ENCODE data around the gene MTMR3. TPM values are rescaled to one million over a fixed set of nuclear protein-coding genes. Genes with fewer than 3 reads are reported as not detected.

MTMR3 gene
- total RNA-seq, 4 donors from 2014 or later = 52.8 to 101 (median 69.1) TPM

DNA sequence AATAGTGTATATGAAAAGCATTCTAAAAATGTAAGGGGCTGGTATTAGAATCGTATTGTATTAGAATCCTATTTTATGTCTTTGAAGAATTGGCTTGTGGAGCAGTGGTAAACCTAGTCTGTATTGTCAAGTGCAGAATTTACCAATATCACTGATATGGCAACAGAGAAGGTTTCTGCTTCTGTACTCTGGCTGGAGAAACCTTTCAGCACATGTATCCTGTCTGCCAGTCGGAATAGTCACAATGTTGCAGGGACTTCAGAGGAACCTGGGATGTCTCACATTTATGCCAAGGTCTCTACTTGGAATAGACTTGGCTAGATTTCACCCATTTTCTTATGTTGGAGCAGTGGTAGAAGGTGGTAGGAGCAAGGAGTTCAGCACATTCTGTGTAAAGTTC is 4.4 kb downstream of the MTMR3 start:
- intact Hi-C loops (cut with DNase I) = loop anchor here (10.0 kb wide), 1 partner anchor 117 kb away; no protein-coding TSS in a partner anchor
- no peak overlapping the region for H3K27ac ChIP-seq
- no peaks in the 10 kb centered on the region for H3K9me3 ChIP-seq
- no peaks in the 10 kb centered on the region for H3K36me3 ChIP-seq
- 61 to 76% methylated on average over 2 of the region's 2 CpGs for WGBS, 2 donors
- no peak for TF ChIP-seq POLR2A (IDR thresholded peaks at IDR 0.05)
- no peak for TF ChIP-seq CTCF (IDR thresholded peaks at IDR 0.05)
- DNase-seq = no peak
- H3K4me1 ChIP-seq = peaks cover 40 to 45% of the 10 kb centered on the region in 2 donors
- H3K27me3 ChIP-seq = no peaks in the 10 kb centered on the region
- H3K4me3 ChIP-seq (replicated peaks in 1 of 3) = no peak overlapping the region

DNA sequence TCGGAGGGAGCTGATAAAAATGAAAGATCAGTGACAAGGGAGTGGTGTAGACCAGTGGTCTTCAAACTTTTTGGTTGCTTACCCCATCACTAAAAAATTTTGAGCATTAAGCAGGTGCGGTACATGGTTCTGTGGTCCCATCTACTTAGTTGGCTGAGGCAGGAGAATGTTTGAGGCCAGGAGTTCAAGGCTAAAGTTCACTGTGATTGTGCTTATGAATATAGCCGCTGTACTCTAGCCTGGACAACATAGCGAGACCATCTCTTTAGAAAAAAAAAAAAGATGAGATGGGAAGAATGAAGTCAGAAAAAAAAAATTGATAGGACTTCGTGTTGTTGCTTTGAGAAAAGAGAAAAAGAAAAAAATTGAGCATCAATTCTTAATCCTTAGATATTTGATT is 7.8 kb downstream of the MTMR3 start:
- WGBS, 2 donors = 95 to 97% methylated on average over 5 of the region's 5 CpGs
- intact Hi-C loops (cut with DNase I) = no loop called here
- H3K4me3 ChIP-seq (replicated peaks in 1 of 3) = no peak overlapping the region

DNA sequence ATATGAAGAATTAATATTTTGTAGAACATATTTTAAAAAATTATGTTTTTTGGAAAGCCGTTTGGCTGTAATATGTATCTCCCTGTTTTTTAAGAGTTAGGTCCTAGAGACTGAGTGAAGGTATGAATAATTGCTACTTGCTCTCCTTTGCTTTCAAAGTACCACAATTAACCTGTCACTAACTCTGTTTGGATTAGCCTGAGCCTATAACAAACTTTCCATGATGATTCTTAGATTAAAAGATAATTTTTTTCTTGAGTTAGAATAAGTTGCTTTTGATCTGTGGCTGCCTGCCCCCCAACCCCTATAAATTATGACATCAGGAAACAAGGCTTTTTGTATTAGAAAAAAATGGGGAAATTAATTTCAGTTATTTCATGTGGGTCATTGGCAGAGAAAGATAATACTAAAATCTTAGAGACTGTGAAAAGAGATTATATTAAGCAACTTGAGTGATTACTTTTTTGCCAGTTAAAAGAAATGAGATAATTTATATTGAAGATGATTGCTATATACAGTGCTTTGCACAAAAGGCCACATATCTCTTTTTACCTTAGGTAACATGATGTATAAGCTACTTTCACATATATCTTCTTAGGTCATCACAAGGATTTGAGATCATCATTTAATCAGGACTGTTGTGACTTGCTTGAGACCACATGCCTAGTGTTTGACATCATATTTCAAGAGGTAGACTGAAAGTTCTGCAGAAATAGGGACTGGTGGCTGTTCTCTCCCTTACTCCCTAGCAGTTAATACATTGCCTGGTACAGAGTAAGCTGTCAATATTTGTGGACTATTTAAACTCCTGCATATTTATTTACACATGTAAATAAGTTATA is 9.6 kb downstream of the MTMR3 start:
- Histone ChIP-seq H3K4me1 (peaks cover 5 to 23% of the 10 kb centered on the region in 2 donors), H3K9me3 (no peaks in the 10 kb centered on the region), H3K4me3 (replicated peaks in 1 of 3) (no peak overlapping the region), H3K27ac (no peak overlapping the region), H3K27me3 (no peaks in the 10 kb centered on the region), H3K36me3 (no peaks in the 10 kb centered on the region)
- intact Hi-C loops (cut with DNase I) = no loop called here
- TF ChIP-seq POLR2A (IDR thresholded peaks at IDR 0.05) (no peak), CTCF (IDR thresholded peaks at IDR 0.05) (no peak)
- 63 to 65% methylated on average over 1 of the region's 1 CpG for WGBS, 2 donors
- DNase-seq = no peak

More for the DNA sequence above, 7.8 kb downstream of the MTMR3 start:
- H3K9me3 ChIP-seq = no peaks in the 10 kb centered on the region
- DNase-seq = no peak
- H3K36me3 ChIP-seq = no peaks in the 10 kb centered on the region
- no peak for TF ChIP-seq CTCF (IDR thresholded peaks at IDR 0.05)
- TF ChIP-seq POLR2A (IDR thresholded peaks at IDR 0.05) = no peak
- H3K4me1 ChIP-seq = peaks cover 21 to 38% of the 10 kb centered on the region in 2 donors
- H3K27ac ChIP-seq = no peak overlapping the region
- no peaks in the 10 kb centered on the region for H3K27me3 ChIP-seq

GRCh38 chr22:29901354-29901753 is 18.4 kb downstream of the MTMR3 start:
- WGBS, 2 donors = 92 to 98% methylated on average over 1 of the region's 1 CpG
- Histone ChIP-seq H3K4me1 (peaks cover 6 to 16% of the 10 kb centered on the region in 2 donors), H3K36me3 (no peaks in the 10 kb centered on the region), H3K27me3 (no peaks in the 10 kb centered on the region), H3K4me3 (replicated peaks in 1 of 3) (no peak overlapping the region), H3K27ac (no peak overlapping the region), H3K9me3 (no peaks in the 10 kb centered on the region)
- intact Hi-C loops (cut with DNase I) = no loop called here
- no peak for TF ChIP-seq CTCF (IDR thresholded peaks at IDR 0.05)
- no peak for TF ChIP-seq POLR2A (IDR thresholded peaks at IDR 0.05)
- no peak for DNase-seq

DNA sequence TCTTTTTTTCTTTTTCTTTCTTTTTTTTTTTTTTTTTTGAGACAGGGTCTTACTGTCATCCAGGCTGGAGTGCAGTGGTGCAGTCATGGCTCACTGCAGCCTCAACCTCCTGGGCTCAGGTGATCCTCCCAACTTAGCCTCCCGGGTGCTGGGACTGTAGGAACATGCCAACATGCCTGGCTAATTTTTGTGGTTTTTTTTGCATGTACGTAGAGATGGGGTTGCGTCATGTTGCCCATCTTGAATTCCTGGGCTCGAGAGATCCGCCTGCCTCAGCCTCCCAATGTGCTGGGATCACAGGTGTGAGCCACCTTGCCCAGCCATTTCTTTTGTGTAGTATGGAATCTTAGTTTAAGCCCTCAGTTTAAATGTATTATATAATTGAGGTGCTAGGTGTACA is 20.4 kb downstream of the MTMR3 start:
- Histone ChIP-seq H3K27ac (no peak overlapping the region), H3K4me1 (peaks cover 21 to 32% of the 10 kb centered on the region in 2 donors), H3K9me3 (no peaks in the 10 kb centered on the region), H3K27me3 (no peaks in the 10 kb centered on the region), H3K4me3 (replicated peaks in 1 of 3) (no peak overlapping the region), H3K36me3 (no peaks in the 10 kb centered on the region)
- WGBS, 2 donors = 98 to 99% methylated on average over 5 of the region's 5 CpGs
- TF ChIP-seq CTCF (IDR thresholded peaks at IDR 0.05) = no peak
- no peak for TF ChIP-seq POLR2A (IDR thresholded peaks at IDR 0.05)
- intact Hi-C loops (cut with DNase I) = no loop called here
- DNase-seq = no peak
